Neural progenitor cell (in vitro differentiated cells): ENCODE results near the gene MCF2L2.

Source experiments
- CTCF ChIP-seq: fragments of 200-600 bp; sonication (generic); IDR thresholded peaks from 2 replicates; pipeline ENCODE4 v1.5.1; 2017; ENCODE audit warnings: antibody characterized with exemption, mild to moderate bottlenecking
- EZH2 ChIP-seq: fragments of 200-600 bp; sonication (generic); IDR thresholded peaks from 2 replicates; pipeline ENCODE4 v1.6.1; 2017; ENCODE audit warnings: antibody characterized with exemption, mild to moderate bottlenecking, moderate library complexity

GRCh38 chr3:183340222-183340621 is 88.2 kb downstream of the MCF2L2 start:
- TF ChIP-seq CTCF: no peak
- no peak for TF ChIP-seq EZH2
